GM19043 (cell line): ENCODE data around the gene NFYA.
A peak's percentile ranks its signal among the peaks of the same experiment; 100 is the strongest.

Source experiments
- ATAC-seq: cut with Tn5 transposase; IDR thresholded peaks from one replicate; pipeline ENCODE4 v1.9.1; 2021; ENCODE audit warnings: low read depth; ENCODE audit not compliant: unreplicated experiment

NFYA gene

DNA sequence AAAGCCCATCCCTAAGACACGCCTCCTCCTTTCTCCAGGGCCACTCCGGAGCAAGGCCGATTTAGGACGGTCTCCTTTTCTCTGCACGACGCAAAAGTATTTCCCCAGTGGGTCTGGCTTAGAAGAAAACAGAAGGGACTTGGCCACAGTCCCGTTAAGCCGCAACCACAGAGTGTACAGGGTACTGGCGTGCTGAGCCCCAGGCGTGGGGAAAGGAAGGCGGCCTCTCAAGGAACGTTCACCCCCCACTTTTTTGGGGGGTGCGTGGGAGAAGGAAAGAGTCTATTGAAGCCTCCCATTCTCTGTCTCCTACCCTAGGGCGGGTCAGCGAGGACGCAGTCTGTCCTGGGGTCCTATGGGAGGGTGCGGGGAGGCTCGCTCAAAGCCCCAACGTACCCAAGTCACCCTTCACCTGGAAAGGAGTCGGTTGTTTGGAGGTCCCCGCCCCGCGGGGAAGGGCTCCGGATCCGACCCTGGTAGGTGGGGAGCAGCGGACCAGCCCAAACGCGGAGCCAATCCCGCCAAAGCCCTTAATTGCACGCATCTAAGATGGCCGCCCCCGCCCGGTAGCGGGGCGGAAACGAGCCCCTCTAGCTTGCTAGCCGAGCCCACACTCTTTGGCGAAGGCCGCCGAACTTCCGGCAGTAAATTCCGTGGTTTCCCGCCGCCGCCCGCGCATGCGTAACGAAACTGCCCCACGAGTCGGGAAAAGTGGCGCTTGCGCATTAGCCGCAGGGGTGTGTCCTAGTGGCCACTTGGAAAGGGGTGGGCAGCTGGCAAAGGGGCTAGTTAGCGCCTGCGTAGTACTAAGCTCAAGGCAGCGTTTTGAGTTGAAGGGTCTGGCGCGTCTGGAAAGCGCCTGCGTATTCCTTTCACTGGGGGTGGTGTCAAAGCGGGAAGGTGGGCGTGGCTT lies 595 bp upstream of the NFYA start, which contains the start of gene OARD1:
Gene OARD1 (minus strand): TSS at position 434 of the 913 bp plus-strand sequence. CDS start 722 bp downstream, outside the sequence.
- peak; percentile 63 for ATAC-seq

DNA sequence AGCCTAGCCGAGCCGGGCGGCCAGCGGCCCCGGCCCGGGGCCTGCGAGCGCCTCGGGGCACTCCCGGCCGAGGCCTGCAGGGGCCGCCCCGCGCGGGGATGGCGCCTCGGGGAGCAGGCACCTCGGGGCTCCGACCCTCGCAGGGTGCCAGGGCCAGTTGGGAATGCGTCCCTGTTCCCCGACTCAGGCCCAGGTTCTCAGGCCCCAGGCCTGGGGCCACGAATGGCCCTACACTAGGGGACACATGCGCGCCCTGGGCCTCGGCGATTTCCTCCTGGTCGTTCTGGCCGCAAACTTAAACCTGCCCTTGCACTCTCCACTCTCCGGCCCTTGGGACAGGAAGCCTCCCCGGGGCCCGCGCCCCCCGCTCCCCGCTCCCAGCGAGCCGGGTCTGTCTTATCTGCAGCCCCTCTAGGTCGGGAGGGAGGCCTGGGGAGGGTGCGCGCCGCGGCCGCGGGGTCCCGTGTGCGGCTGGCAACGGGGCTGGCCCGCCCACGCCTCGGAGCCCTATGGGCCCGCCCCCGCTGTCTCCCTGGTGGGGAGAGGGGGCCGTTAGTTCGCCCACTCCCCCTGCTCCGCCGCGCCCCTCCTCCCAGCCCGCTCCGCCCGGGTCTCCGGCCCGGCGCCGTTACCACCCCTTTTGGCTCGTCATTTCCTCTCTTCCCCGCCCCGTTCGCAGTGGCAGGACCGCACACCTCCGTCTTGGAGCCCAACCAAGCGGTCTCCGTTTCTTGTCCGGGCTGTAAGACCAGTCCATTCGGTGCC lies 611 bp downstream of the NFYA start:
- peak; percentile 16 for ATAC-seq

DNA sequence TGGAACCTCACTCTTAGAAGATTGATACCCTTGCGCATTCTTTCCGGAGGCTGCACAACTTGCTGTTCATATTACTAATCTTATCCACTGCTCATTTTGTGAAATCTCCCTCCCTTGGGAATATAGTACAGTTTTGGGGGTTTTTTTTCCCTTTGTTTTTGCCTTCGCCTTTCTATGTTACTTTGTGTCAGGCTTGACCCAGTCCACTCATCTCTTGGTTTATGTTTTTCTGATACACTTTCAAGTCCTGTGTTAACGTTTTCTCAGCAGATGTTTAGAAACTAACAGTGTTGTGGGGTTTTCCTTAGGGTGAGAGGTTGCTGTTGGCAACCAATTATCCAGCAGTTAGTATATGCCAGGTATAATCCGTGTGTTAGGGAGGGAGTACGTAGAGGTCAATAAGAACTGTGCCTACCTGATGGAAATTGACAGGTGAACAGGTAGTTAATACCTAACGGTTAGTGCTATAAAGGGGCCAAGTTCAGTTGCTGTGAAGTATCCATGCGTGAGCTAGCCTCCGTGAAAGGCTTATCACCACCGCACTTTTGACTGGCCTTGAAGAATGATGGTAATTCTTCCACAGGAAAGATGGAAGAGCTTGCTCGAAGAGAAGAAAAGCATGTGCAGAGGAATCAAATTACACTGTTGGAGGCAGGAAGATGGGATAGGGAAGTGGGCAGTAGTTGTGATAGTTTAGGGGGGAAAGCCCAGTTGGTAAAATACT lies 1.4 kb downstream of the NFYA start:
- no peak for ATAC-seq

DNA sequence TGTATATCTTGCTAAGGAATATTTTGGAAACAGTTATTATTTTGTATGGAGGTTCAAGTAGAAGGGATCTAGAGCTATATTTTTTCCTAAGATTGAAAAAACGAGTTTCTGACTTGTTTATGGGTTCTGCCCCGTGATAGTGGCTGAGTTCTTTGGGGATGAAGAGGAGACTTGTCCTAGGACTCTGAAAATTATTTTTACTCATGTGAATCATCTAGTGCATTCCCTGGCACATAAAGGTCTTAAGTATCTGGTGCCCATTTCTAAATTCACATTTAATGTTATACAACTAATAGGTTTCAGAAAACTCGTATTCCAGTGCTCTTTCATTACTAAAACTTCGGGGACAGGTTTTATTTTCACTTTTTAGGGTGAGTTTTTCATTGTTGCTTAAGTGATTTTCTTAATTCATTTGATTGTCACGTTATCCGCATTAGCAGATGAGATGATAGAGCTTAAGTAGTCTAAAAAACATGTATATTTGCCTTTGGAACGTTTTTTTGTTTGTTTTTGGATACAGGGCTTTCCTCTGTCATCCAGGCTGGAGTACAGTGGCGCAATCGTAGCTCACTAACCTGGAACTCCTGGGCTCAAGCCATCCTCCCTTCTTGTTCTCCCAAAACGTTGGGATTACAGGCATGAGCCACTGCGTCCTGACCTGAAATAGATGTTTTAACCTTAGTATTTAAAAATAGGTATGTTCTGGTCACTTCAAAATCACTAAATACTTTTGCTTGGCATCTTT lies 2.1 kb downstream of the NFYA start:
- no peak for ATAC-seq

DNA sequence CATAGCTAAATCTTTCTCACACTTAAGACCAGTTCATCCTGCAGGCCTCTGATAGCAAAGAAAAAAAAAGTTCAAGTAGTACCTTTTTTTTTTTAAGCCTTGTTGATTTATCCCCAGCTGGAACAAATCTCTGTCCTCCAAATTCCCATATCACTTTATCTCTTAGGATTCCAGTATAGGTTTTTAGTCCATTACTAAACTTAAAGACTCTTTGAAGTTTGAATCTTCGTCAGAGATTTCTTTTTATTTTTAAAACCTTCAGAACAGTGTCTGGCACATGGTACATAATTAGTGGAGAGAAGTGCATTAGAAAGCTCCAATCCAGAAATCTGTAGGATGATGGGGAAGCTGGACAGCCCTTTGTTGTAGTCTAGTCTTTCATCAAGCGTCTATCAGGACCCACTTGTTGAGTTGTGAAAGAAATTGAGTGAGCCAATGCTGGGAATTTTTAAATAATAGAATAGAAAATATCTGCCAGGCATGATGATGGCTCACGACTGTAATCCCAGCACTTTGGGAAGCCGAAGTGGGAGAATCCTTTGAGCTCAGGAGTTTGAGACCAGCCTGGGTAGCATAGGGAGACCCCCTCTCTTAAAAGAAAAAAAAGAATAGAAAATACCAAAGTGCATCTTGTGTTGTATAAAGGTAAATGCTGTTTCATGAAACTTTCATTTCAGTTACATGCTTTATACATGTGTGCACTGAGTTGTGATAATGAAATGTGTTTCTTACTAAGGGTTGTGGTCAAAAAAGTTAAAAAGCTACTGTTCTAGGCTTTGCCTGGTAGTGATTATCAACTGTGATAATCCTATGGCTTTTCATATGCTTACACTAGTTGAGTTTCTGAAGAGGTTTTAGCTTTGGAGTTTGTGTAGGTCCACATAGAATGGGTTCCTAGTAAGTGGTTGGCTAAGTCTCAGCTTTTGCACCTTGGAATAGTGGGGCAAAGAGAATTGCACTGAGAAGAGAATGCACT lies 3.2 kb downstream of the NFYA start:
- ATAC-seq: no peak

GRCh38 chr6:41077536-41077935 lies 4.8 kb downstream of the NFYA start:
- ATAC-seq: no peak

- no peak for ATAC-seq
These were observed 5.3 kb downstream of the NFYA start for GRCh38 chr6:41078101-41078500.

DNA sequence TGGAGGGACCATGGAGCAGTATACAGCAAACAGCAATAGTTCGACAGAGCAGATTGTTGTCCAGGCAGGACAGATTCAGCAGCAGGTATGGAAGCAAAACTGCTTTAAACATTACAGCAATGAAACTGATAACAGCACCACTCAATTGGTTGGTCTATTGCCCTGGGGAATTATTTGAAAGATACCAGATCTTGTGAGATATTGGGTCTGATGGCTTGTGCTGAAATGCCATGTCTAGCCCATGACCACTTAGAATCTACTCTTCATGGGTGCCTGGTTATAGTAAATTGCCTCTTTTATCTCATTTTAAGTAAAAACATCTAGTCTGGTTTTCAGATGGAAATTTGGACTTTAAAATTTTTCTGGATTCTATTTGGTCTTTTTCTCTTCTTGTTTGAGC lies 6.3 kb downstream of the NFYA start:
- ATAC-seq: no peak

DNA sequence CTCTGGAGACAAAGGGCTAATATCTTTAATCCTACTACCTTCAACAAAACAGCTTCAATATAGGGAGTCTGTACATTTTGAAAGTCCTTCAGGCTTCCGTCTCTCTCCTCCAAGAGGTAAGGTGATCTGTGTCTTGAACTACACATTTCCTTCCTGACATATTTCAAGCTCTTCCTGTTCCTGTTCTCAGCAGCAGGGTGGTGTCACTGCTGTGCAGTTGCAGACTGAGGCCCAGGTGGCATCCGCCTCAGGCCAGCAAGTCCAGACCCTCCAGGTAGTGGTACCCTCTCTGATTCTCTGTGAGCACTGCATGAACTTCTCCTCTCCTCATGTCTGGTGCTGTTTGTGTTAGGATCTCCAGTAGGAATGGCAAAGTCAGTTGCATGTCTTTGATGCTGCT lies 7.8 kb downstream of the NFYA start:
- no peak for ATAC-seq

- ATAC-seq: no peak
These were observed 10.3 kb downstream of the NFYA start for GRCh38 chr6:41083072-41083471.

DNA sequence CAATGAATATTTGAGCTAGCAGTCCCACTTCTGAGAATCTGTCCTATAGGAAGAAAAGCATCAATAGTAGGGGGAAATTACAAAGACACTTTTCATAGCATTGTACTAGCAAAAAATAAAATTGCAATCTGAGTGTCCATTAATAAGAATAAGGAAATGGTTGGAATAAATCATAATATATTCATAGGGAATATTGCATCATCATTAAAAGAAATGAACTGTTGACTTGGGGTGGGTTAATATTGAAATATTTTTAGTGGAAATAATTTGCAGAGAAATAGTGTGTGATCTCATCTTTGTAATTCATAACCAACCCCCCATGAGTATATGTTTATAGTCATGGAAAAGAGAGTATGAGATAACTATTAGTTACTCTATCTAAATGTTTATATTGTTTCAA lies 12.4 kb downstream of the NFYA start:
- ATAC-seq: no peak

GRCh38 chr6:41088451-41088850 lies 15.7 kb downstream of the NFYA start:
- no peak for ATAC-seq

GRCh38 chr6:41090841-41091761 lies 18.3 kb downstream of the NFYA start:
- ATAC-seq: no peak

- ATAC-seq: no peak
These were observed 19.8 kb downstream of the NFYA start for GRCh38 chr6:41092421-41093140.

GRCh38 chr6:41093729-41094128 lies 21.0 kb downstream of the NFYA start:
- no peak for ATAC-seq

- no peak for ATAC-seq
These were observed 24.8 kb downstream of the NFYA start for GRCh38 chr6:41097467-41098090.

- ATAC-seq: no peak
These were observed 25.6 kb downstream of the NFYA start for GRCh38 chr6:41098366-41098765.
